ENCODE data around the gene PPA2. TPM values are rescaled to one million over a fixed set of nuclear protein-coding genes. Genes with fewer than 3 reads are reported as not detected.

PPA2 gene
- total RNA-seq, 1 experiment from 2014 or later = 98.5 TPM

- H4K20me1 ChIP-seq (ENCODE audit: insufficient read depth) = no peaks in the 10 kb centered on the region
- BruUV-seq (replicated peaks) = no TSS peak
- intact Hi-C loops (cut with micrococcal nuclease) = no loop called here
- H3K9me2 ChIP-seq (ENCODE audit: insufficient read depth) = no peaks in the 10 kb centered on the region
- no peak for DNase-seq (ENCODE audit: low read depth, low spot score)
- no peaks in the 10 kb centered on the region for H3K27me3 ChIP-seq (ENCODE audit: insufficient read depth, low read length)
- POLR2A ChIA-PET = no interaction called here
- TF ChIP-seq FOSL1 (IDR thresholded peaks at IDR 0.05; ENCODE audit: low read depth) (no peak), ZBTB33 (IDR thresholded peaks at IDR 0.05; ENCODE audit: extremely low read depth, insufficient replicate concordance, low read length) (no peak), TCF7L2 (IDR thresholded peaks at IDR 0.05; ENCODE audit: borderline replicate concordance, extremely low read depth, insufficient read depth, insufficient read length) (no peak), MAX (IDR thresholded peaks at IDR 0.05) (no peak), ELF1 (IDR thresholded peaks at IDR 0.05; ENCODE audit: borderline replicate concordance, low read depth) (no peak), CTCF (IDR thresholded peaks at IDR 0.05 in 2 of 3, conservative IDR thresholded peaks at IDR 0.05 in 1 of 3; ENCODE audit: borderline replicate concordance in 1 of 3, insufficient read depth in 1 of 3, low read depth in 2 of 3, low read length in 2 of 3) (no peak), CBX3 (IDR thresholded peaks at IDR 0.05; ENCODE audit: low read depth) (no peak), ATF3 (IDR thresholded peaks at IDR 0.05) (no peak), REST (IDR thresholded peaks at IDR 0.05; ENCODE audit: low read depth) (no peak), RAD21 (IDR thresholded peaks at IDR 0.05; ENCODE audit: low read depth) (no peak)
- peaks cover 5 to 31% of the 10 kb centered on the region in 2 experiments; a peak in 3 of 4 replicates for H3K36me3 ChIP-seq (ENCODE audit: control insufficient read depth in 1 of 2, insufficient read depth in 2 of 2, low read length in 2 of 2)
- no peak overlapping the region for H3K27ac ChIP-seq (ENCODE audit: low read depth, low read length)
- H3K79me2 ChIP-seq (ENCODE audit: insufficient read depth, low read length) = no peaks in the 10 kb centered on the region; the same call in 1 of the 2 replicates
- no peak overlapping the region for H3K4me2 ChIP-seq (ENCODE audit: low read length)
- CTCF ChIA-PET = no interaction called here
- no peak overlapping the region for H3K4me3 ChIP-seq (replicated peaks in 1 of 2; ENCODE audit: low read depth in 1 of 2, low read length in 2 of 2)
- H3K9ac ChIP-seq (ENCODE audit: low read length) = no peak overlapping the region
- ATAC-seq = no peak
- RAD21 ChIA-PET (ENCODE audit: low non-redundant PET in 1 of 2, low total read pairs in 2 of 2, uncharacterized antibody in 2 of 2, unreplicated experiment in 2 of 2) = no interaction called here
- no peak overlapping the region for H2AFZ ChIP-seq (ENCODE audit: low read depth, low read length, poor library complexity, severe bottlenecking)
- no peaks in the 10 kb centered on the region for H3K9me3 ChIP-seq (ENCODE audit: control insufficient read depth in 1 of 2, insufficient read depth in 1 of 2, low read depth in 1 of 2, low read length in 2 of 2)
- no peaks in the 10 kb centered on the region for H3K4me1 ChIP-seq (ENCODE audit: control insufficient read depth in 1 of 2, insufficient read depth in 2 of 2, low read length in 2 of 2)
Observed at GRCh38 chr4:105434940-105435339, 38.9 kb downstream of the PPA2 start.

All from HCT116 (cell line).